Mesendoderm (in vitro differentiated cells): ENCODE measurements around the gene ADCK1.

Source experiments
- DNase-seq: peaks from one replicate; pipeline ENCODE4 v3.0.0; 2013
- H2AK5ac ChIP-seq: 2 replicates; pipeline ENCODE4 v1.6.1; 2013; ENCODE audit warnings: low read length, inconsistent platforms
- H2BK120ac ChIP-seq: 2 replicates; pipeline ENCODE4 v1.6.1; 2013; ENCODE audit warnings: low read depth, mild to moderate bottlenecking, low read length, moderate library complexity, mixed read lengths
- H2BK15ac ChIP-seq: replicated peaks from 2 replicates; pipeline ENCODE4 v1.6.1; 2013; ENCODE audit warnings: low read depth, mild to moderate bottlenecking, moderate library complexity
- H2BK5ac ChIP-seq: 2 replicates; pipeline ENCODE4 v1.6.1; 2013; ENCODE audit warnings: low read length, inconsistent platforms
- H3K18ac ChIP-seq: 2 replicates; pipeline ENCODE4 v1.6.1; 2013; ENCODE audit warnings: mild to moderate bottlenecking, low read length, mixed read lengths
- H3K23ac ChIP-seq: one replicate; pipeline ENCODE4 v1.6.1; 2013; ENCODE audit warnings: low read length
- H3K27ac ChIP-seq: 2 replicates; pipeline ENCODE4 v1.5.1; 2013; ENCODE audit warnings: low read depth, mild to moderate bottlenecking, inconsistent platforms, low read length, moderate library complexity
- H3K27me3 ChIP-seq: 2 replicates; pipeline ENCODE4 v1.6.1; 2013; ENCODE audit warnings: low read length, control low read depth, mild to moderate bottlenecking, inconsistent platforms; ENCODE audit not compliant: insufficient read depth, poor library complexity
- H3K36me3 ChIP-seq: 2 replicates; pipeline ENCODE4 v1.6.1; 2013; ENCODE audit warnings: low read length, inconsistent platforms; ENCODE audit not compliant: control insufficient read depth, insufficient read depth
- H3K4ac ChIP-seq: one replicate; pipeline ENCODE4 v1.6.1; 2013; ENCODE audit warnings: low read depth, mild to moderate bottlenecking, low read length, moderate library complexity
- H3K4me1 ChIP-seq: 2 replicates; pipeline ENCODE4 v1.6.1; 2013; ENCODE audit warnings: low read depth, low read length, inconsistent platforms; ENCODE audit not compliant: control insufficient read depth
- H3K4me2 ChIP-seq: 2 replicates; pipeline ENCODE4 v1.6.1; 2013; ENCODE audit warnings: low read length
- H3K4me3 ChIP-seq: 2 replicates; pipeline ENCODE4 v1.5.1; 2013; ENCODE audit warnings: mild to moderate bottlenecking, low read length
- H3K56ac ChIP-seq: one replicate; pipeline ENCODE4 v1.6.1; 2013; ENCODE audit warnings: low read length
- H3K79me1 ChIP-seq: 2 replicates; pipeline ENCODE4 v1.6.1; 2013; ENCODE audit warnings: low read length, inconsistent platforms
- H3K79me2 ChIP-seq: 2 replicates; pipeline ENCODE4 v1.6.1; 2013; ENCODE audit warnings: mild to moderate bottlenecking, low read length; ENCODE audit not compliant: control insufficient read depth, insufficient read depth
- H3K9ac ChIP-seq: 2 replicates; pipeline ENCODE4 v1.6.1; 2013; ENCODE audit warnings: low read length, inconsistent platforms
- H4K5ac ChIP-seq: one replicate; pipeline ENCODE4 v1.6.1; 2013; ENCODE audit warnings: low read length
- H4K8ac ChIP-seq: one replicate; pipeline ENCODE4 v1.6.1; 2013; ENCODE audit warnings: low read depth, mild to moderate bottlenecking, control low read depth, low read length, moderate library complexity
- WGBS: extraction: QIAGEN DNeasy Blood & Tissue Kit; methylation state at CpG from one replicate; pipeline ENCODE4 v1.1.7; 2013; ENCODE audit warnings: low lambda C conversion rate, missing lambda C conversion rate; ENCODE audit not compliant: insufficient coverage; ENCODE audit errors: extremely low coverage; 5-methylcytosine and 5-hydroxymethylcytosine counted together

ADCK1 gene

DNA sequence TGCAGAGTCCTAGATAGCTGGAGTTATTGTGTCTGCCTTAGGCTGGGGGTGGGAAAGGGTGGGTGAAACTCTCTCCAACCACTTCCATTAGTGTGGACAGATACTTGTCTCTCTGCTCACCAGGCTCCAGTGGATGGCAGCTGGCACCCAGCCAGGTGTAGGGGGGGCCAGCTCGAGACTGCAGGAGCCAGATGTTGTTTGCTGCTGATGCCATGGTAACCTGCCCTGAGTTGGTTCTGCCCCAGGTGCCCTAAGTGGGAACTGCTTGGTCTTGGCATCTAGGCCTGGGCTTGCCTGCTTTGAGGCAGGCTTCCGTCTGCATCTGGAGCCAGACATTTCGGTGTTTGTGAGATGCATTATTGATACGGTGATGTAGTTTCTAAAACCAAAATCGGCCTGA, 82.2 kb downstream of the ADCK1 start:
- H2AK5ac ChIP-seq, result no peak overlapping the region
- WGBS, result no CpG with 5 or more reads among the region's 5 CpGs
- H3K56ac ChIP-seq, result no peak overlapping the region
- H3K79me1 ChIP-seq, result no peaks in the 10 kb centered on the region
- H3K27me3 ChIP-seq, result no peaks in the 10 kb centered on the region
- H4K5ac ChIP-seq, result no peak overlapping the region
- no peak overlapping the region for H3K27ac ChIP-seq
- no peak overlapping the region for H3K23ac ChIP-seq
- H3K18ac ChIP-seq, result no peak overlapping the region
- H4K8ac ChIP-seq, result no peak overlapping the region
- no peak overlapping the region for H2BK15ac ChIP-seq
- no peak overlapping the region for H3K9ac ChIP-seq
- H3K79me2 ChIP-seq, result no peaks in the 10 kb centered on the region
- H3K36me3 ChIP-seq, result no peaks in the 10 kb centered on the region
- no peak overlapping the region for H3K4me2 ChIP-seq
- H3K4ac ChIP-seq, result no peak overlapping the region
- no peak overlapping the region for H2BK120ac ChIP-seq
- H3K4me3 ChIP-seq, result no peak overlapping the region
- H3K4me1 ChIP-seq, result no peaks in the 10 kb centered on the region
- H2BK5ac ChIP-seq, result no peak overlapping the region
- DNase-seq, result no peak

- no peak overlapping the region for H2AK5ac ChIP-seq
- peak; percentile 34 for DNase-seq
- no peaks in the 10 kb centered on the region for H3K4me1 ChIP-seq
- no peak overlapping the region for H2BK15ac ChIP-seq
- H3K23ac ChIP-seq, result no peak overlapping the region
- no peak overlapping the region for H3K9ac ChIP-seq
- no peaks in the 10 kb centered on the region for H3K36me3 ChIP-seq
- H3K79me2 ChIP-seq, result no peaks in the 10 kb centered on the region
- no peak overlapping the region for H3K27ac ChIP-seq
- H3K4ac ChIP-seq, result no peak overlapping the region
- H3K18ac ChIP-seq, result no peak overlapping the region
- no peak overlapping the region for H3K4me3 ChIP-seq
- H3K56ac ChIP-seq, result no peak overlapping the region
- no peak overlapping the region for H2BK120ac ChIP-seq
- no peak overlapping the region for H2BK5ac ChIP-seq
- no peak overlapping the region for H4K8ac ChIP-seq
- H3K4me2 ChIP-seq, result no peak overlapping the region
- no CpG with 5 or more reads among the region's 4 CpGs for WGBS
- H3K79me1 ChIP-seq, result no peaks in the 10 kb centered on the region
- H4K5ac ChIP-seq, result no peak overlapping the region
- H3K27me3 ChIP-seq, result no peaks in the 10 kb centered on the region
These were observed 82.7 kb downstream of the ADCK1 start for GRCh38 chr14:77882636-77883035.

DNA sequence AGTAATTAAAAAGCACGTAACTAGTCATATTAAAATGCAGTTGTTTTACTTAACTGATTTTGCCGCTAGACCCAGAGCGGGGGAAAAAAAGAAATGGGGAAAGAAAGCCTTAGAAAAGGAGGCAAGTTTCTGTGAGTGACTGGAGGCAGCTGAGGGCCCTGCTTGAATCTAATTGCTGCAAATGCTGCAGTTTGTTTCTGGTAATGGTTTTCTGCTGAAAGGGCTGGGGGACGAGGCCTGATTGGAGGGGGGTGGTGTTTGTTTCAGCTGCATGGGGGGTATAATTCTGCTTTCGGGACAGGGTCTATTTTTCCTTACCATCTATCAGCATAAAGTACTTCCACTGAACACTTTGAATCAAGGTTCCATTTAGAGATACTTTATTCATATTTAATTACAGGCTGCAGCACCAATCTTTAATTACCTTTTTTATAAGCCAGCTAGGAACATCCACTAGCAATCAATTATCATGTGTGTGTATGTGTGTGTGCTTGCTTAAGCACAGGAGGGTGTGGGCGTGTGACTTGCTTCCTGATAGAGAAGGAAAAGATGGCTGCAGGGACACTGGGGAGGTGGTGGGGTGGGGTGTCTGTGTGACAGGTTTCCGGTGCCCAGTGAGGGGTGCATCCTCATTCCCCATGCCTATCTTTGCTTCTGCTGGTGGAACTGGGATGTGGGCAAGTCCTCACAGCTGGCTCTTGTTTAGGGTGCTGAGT, 83.4 kb downstream of the ADCK1 start:
- no peak overlapping the region for H3K18ac ChIP-seq
- no peaks in the 10 kb centered on the region for H3K79me2 ChIP-seq
- H3K9ac ChIP-seq, result no peak overlapping the region
- WGBS, result no CpG with 5 or more reads among the region's 7 CpGs
- no peak overlapping the region for H2AK5ac ChIP-seq
- H3K4ac ChIP-seq, result no peak overlapping the region
- H2BK15ac ChIP-seq, result no peak overlapping the region
- H3K36me3 ChIP-seq, result no peaks in the 10 kb centered on the region
- no peak overlapping the region for H2BK5ac ChIP-seq
- H3K4me2 ChIP-seq, result no peak overlapping the region
- H3K4me3 ChIP-seq, result no peak overlapping the region
- H3K23ac ChIP-seq, result no peak overlapping the region
- no peak overlapping the region for H3K27ac ChIP-seq
- no peaks in the 10 kb centered on the region for H3K4me1 ChIP-seq
- no peak for DNase-seq
- no peaks in the 10 kb centered on the region for H3K79me1 ChIP-seq
- H3K27me3 ChIP-seq, result no peaks in the 10 kb centered on the region
- H2BK120ac ChIP-seq, result no peak overlapping the region
- H4K8ac ChIP-seq, result no peak overlapping the region
- H4K5ac ChIP-seq, result no peak overlapping the region
- H3K56ac ChIP-seq, result no peak overlapping the region

DNA sequence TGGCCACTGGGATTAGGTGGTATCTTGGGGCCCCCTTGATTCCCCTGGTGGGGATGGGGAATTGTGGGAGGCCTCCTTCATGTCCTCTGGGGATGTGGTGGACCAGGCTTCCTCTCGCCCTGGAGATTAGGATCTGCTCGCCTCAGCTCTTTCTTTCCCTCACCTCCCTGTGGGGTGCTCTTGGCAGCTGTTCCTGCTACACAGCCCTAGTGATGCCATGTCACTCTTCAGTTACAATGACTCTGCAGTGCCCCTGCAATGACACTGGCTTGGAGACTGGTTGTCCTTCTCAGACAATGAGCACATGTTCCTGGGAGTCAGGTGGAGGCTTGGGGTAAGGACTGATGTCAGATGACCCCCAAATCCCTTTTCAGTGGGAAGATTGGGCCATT, 83.9 kb downstream of the ADCK1 start:
- no peak overlapping the region for H3K23ac ChIP-seq
- H2BK15ac ChIP-seq, result no peak overlapping the region
- no peak overlapping the region for H3K4me2 ChIP-seq
- no peak overlapping the region for H2BK120ac ChIP-seq
- H3K79me1 ChIP-seq, result no peaks in the 10 kb centered on the region
- no peak overlapping the region for H2BK5ac ChIP-seq
- no peak overlapping the region for H2AK5ac ChIP-seq
- peak; percentile 25 for DNase-seq
- H3K27me3 ChIP-seq, result no peaks in the 10 kb centered on the region
- WGBS, result no CpG with 5 or more reads among the region's 2 CpGs
- H4K8ac ChIP-seq, result no peak overlapping the region
- H3K56ac ChIP-seq, result no peak overlapping the region
- no peaks in the 10 kb centered on the region for H3K79me2 ChIP-seq
- no peak overlapping the region for H4K5ac ChIP-seq
- no peak overlapping the region for H3K9ac ChIP-seq
- H3K4ac ChIP-seq, result no peak overlapping the region
- H3K36me3 ChIP-seq, result no peaks in the 10 kb centered on the region
- H3K27ac ChIP-seq, result no peak overlapping the region
- no peak overlapping the region for H3K4me3 ChIP-seq
- no peaks in the 10 kb centered on the region for H3K4me1 ChIP-seq
- H3K18ac ChIP-seq, result no peak overlapping the region

DNA sequence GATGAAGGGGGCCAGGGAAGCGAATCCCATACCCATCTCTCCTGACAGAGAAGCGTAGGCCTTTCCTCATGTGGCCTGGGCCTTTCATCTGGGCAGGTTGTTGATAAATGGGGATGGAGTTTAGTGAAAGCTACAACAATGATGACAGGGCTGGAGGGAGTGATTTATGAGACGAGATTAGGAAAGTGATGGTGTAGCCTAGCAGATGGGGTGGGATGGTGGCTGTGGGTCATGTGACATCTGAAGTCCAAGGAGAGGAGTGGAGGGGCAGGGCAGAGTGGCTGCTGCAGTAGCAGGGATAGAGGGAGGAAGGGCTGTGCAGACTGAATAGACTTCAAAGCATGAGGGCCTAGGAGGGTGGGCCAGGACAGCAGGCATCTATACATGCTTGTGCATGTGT, 85.5 kb downstream of the ADCK1 start:
- H3K4ac ChIP-seq, result no peak overlapping the region
- no peak for DNase-seq
- H3K4me2 ChIP-seq, result no peak overlapping the region
- WGBS, result no CpG with 5 or more reads among the region's 3 CpGs
- H3K27ac ChIP-seq, result no peak overlapping the region
- H3K79me2 ChIP-seq, result no peaks in the 10 kb centered on the region
- H2BK120ac ChIP-seq, result no peak overlapping the region
- no peaks in the 10 kb centered on the region for H3K36me3 ChIP-seq
- no peaks in the 10 kb centered on the region for H3K79me1 ChIP-seq
- H2BK5ac ChIP-seq, result no peak overlapping the region
- H2AK5ac ChIP-seq, result no peak overlapping the region
- no peak overlapping the region for H2BK15ac ChIP-seq
- no peaks in the 10 kb centered on the region for H3K4me1 ChIP-seq
- no peak overlapping the region for H3K4me3 ChIP-seq
- H3K18ac ChIP-seq, result no peak overlapping the region
- no peak overlapping the region for H3K23ac ChIP-seq
- no peak overlapping the region for H3K9ac ChIP-seq
- no peaks in the 10 kb centered on the region for H3K27me3 ChIP-seq
- H4K8ac ChIP-seq, result no peak overlapping the region
- H3K56ac ChIP-seq, result no peak overlapping the region
- H4K5ac ChIP-seq, result no peak overlapping the region

GRCh38 chr14:77886010-77886409, 86.1 kb downstream of the ADCK1 start:
- DNase-seq, result no peak
- H4K5ac ChIP-seq, result no peak overlapping the region
- H2BK120ac ChIP-seq, result no peak overlapping the region
- H3K4ac ChIP-seq, result no peak overlapping the region
- no peak overlapping the region for H2AK5ac ChIP-seq
- H3K4me3 ChIP-seq, result no peak overlapping the region
- no peaks in the 10 kb centered on the region for H3K79me2 ChIP-seq
- no peak overlapping the region for H3K4me2 ChIP-seq
- no peak overlapping the region for H3K23ac ChIP-seq
- H3K27me3 ChIP-seq, result no peaks in the 10 kb centered on the region
- H2BK5ac ChIP-seq, result no peak overlapping the region
- no peaks in the 10 kb centered on the region for H3K36me3 ChIP-seq
- no peak overlapping the region for H3K27ac ChIP-seq
- H3K56ac ChIP-seq, result no peak overlapping the region
- no peaks in the 10 kb centered on the region for H3K79me1 ChIP-seq
- H3K18ac ChIP-seq, result no peak overlapping the region
- no peaks in the 10 kb centered on the region for H3K4me1 ChIP-seq
- no peak overlapping the region for H3K9ac ChIP-seq
- WGBS, result no CpG with 5 or more reads among the region's 3 CpGs
- no peak overlapping the region for H2BK15ac ChIP-seq
- H4K8ac ChIP-seq, result no peak overlapping the region
